Raji (cell line): ENCODE data around the gene KIRREL1.

Experiments used
- POLR2A ChIP-seq: IDR thresholded peaks from 2 replicates; pipeline ENCODE4 v1.6.1; 2011; ENCODE audit warnings: low read depth, low read length, control low read depth; ENCODE audit not compliant: insufficient read depth

The KIRREL1 gene

DNA sequence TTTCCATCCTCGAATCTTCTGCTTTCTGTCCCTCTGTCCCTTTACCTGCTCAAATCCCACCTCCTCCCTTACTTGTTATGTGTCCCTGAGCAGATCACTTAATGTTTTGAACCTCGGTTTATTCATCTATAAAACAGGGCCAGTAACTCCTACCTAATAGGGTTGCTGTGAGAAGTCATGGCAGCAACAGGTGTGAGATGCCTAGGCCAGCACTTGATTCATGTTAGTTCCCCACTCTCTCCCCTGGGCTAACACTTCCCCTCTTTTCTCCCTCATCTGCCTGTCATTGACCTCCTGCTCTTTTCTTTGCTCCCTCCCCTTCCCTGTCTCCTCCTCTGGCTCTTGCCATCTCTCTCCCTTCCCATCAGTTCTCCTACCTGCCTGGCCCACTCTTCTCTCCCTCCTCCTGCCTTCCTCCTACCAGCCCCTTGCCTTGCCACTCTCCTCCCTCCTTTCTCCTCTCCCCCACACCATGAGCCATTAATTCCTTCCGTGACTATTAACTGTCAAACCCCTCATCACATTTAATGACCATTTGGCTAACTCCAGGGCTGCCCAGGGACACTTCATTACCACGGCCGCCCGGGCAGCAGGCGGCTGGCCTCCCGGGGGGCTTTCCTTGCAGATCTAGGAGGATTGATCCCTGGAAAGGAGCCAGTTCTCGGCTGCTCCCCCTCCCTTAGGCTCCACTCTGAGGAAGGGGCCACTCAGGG, 96.6 kb downstream of the KIRREL1 start:
- no peak for TF ChIP-seq POLR2A

DNA sequence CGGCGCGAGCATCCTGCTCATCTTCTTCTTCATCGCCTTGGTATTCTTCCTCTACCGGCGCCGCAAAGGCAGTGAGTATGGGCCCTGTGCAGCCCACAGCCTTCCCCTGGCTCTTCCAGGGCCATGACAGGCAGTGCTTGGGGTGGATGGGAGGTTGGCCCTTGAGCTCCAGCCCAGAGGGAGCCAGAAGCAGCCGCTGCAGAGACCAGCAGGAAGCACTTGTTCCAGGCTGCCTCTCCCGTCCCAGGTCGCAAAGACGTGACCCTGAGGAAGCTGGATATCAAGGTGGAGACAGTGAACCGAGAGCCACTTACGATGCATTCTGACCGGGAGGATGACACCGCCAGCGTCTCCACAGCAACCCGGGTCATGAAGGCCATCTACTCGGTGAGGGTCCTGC, 99.9 kb downstream of the KIRREL1 start:
- TF ChIP-seq POLR2A: no peak

- TF ChIP-seq POLR2A: no peak
These were observed 101.1 kb downstream of the KIRREL1 start for GRCh38 chr1:158094571-158094970.

- no peak for TF ChIP-seq POLR2A
These were observed 102.4 kb downstream of the KIRREL1 start for GRCh38 chr1:158095737-158096335.

- TF ChIP-seq POLR2A: no peak
These were observed 104.8 kb downstream of the KIRREL1 start for GRCh38 chr1:158098256-158098655.

GRCh38 chr1:158099185-158099584, 105.7 kb downstream of the KIRREL1 start:
- TF ChIP-seq POLR2A: no peak

DNA sequence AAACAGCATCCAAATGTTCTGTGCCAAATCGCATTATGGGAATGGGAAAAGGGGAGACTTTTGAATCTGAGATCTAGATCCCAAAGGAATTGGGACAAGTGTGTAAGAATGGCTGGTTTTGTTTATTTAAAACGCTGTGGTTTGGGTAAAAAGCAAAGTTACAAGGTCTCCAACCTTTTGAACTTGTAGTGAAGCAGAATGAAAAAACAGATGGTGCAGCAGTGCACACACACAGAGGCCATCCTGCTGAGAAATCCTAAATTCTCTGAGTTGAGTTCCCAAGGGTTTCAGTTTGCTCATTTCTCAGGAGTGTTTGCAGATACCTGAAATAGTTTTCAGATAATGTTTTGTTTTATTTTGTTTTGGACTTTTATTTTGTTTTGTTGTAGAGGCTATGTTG, 107.1 kb downstream of the KIRREL1 start:
- no peak for TF ChIP-seq POLR2A

DNA sequence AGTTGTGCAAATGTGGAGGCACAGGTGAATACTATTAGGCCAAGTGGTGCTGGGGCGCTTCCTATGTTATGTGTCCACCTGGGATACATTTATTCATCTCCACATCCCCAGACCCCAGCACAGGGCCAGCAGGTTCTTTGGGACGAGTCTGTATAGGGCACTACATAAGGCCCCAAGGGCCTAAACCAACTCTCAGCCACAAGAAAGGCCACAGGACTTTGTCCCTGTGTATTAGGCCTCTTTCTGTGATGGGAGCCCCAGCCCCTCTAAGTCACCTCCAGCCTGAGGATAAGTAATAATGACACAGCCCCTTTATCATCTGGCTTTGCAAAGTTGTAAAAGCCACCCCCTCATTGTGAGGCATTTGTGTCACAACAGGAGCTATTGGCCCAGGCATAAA, 108.0 kb downstream of the KIRREL1 start:
- TF ChIP-seq POLR2A: no peak

DNA sequence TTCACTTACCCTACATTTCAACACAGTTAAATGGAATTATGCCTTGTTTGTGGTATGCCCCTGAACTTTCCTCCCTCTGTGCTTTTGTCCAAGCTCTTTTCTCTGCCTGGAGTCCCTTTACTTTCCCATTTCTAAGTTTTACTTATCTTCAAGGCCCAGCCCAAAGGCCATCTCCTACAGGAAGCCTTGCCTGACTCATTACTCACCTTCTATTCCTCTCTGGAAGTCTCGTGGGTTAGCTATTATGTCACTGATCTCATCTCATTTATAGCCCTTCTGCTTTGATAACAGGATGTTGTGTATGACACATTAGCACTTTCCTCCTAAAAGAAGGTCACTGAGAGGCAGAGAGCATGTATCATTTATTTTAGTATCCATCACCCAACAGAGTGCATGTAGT, 108.5 kb downstream of the KIRREL1 start:
- TF ChIP-seq POLR2A: no peak

GRCh38 chr1:158102881-158103674, 109.6 kb downstream of the KIRREL1 start:
- no peak for TF ChIP-seq POLR2A

DNA sequence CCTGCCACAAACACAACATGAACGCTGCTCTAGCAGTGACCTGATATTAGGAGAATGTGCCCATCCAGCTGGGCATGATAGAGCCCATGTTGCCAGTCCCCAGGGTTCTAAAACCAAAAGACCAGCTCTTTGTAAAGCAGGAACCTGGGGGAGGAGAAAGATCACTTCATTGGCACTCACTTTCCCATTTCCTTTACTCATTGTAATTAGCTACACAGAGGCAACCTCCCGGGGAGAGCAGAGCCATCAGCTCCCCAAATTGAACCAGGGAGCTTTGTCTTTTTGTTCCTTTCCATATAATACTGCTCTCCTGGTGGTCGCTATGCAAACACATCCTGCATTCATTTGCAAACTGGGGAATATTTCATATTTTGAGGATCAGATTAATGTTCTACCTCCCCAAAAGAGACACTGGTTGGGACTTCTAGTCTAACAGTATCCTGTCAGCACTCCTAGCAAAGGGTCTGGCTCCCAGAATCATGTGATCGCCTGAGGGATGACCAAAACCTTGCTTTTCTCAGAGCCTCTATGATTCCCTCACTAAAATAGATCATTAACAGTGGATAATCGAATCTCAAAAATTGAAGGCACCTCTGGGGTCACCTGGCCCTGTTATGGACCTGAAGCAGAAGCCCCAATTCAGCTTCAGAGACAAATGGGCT, 110.5 kb downstream of the KIRREL1 start:
- TF ChIP-seq POLR2A: no peak

GRCh38 chr1:158104891-158105290, 111.4 kb downstream of the KIRREL1 start:
- TF ChIP-seq POLR2A: no peak

DNA sequence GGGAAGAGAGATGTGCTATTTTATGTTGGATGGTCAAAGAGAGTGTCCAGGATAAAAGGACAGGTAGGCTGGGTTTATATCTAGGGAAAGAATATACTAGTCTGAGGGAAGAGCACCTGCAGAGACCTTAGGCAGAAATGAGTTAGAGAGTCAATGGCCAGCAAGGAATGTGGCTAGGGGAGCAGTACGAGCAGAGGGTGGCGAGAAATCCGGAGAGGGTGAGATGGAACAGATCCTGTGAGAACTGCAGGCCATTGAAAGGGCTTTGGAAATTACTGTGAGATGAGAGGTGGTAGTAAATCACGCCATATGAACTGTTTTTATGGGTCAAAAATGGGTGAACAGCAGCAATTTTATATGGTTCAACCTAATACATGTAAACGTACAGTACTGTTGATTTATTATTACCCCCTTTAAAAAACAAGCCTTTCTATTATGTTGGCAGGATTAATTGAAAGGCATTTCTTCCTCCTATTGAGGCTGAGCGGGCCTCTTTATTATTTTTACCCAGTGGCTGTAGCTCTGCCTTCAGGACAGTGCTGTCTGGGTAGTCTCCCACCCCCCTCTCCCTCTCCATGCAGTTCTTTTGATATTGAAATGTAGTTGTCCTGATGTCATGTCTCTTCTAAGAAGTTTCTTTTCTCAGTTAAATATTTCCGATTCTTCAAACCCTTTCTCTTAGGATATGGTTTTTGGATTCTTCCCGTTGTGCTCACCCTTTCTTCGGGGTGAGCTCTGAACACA, 112.1 kb downstream of the KIRREL1 start:
- TF ChIP-seq POLR2A: no peak

DNA sequence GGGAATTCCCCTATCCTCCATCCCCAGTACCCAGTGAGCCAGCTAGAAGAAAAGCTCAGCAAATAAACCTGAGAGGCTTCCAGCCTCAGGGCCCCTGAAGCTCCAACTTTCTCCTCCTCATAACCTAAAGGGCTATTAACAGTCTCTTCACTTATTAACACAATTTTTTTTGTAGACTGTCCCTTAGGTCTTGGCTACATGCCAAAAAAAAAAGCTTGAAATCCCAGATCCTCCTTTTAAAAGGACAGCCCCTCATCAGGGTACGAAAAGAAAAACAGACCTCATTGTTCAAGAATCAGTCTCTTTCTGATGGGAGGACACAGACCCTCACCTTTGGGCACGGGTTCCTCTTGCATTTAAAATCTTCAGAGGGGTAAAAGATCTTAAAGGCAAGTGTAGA, 114.5 kb downstream of the KIRREL1 start:
- no peak for TF ChIP-seq POLR2A
